OCI-LY1 (cell line): ENCODE measurements around the gene GOLGA1.

Experiments used
- EZH2 ChIP-seq: fragments of 200-600 bp; sonication (generic), shearing (Covaris generic); IDR thresholded peaks from 2 replicates; pipeline ENCODE4 v1.8.0; 2017; ENCODE audit warnings: borderline replicate concordance, mixed run types, mild to moderate bottlenecking, antibody characterized with exemption, low read length, moderate library complexity, mixed read lengths
- TF ChIP-seq, protein P1 (sequence below): fragments of 200-600 bp; sonication (generic), shearing (Covaris generic); IDR thresholded peaks from 2 replicates; pipeline ENCODE4 v1.5.1; 2017; ENCODE audit warnings: mild to moderate bottlenecking, antibody characterized with exemption, low read length, moderate library complexity, mixed read lengths

DNA sequence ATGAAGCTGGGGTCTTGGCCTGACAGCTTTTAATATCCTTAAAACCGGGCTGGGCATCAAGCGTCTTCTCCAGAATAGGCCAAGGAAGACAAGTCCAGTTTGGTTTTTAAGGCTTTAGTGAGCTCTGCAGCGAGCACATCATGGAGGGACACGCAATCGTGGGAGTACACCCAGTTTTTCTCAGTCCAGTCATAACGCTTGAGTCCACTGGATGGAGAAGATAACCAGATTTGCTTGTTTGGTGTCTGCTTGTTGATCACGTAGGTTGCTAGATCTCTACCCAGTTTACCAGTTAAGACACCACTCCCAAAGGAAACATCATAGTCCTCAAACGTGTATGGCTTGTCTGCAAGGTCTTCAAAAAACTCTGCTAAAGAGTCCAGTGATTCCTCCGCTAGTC lies 27.4 kb upstream of the GOLGA1 start:
- TF ChIP-seq, protein P1, sequence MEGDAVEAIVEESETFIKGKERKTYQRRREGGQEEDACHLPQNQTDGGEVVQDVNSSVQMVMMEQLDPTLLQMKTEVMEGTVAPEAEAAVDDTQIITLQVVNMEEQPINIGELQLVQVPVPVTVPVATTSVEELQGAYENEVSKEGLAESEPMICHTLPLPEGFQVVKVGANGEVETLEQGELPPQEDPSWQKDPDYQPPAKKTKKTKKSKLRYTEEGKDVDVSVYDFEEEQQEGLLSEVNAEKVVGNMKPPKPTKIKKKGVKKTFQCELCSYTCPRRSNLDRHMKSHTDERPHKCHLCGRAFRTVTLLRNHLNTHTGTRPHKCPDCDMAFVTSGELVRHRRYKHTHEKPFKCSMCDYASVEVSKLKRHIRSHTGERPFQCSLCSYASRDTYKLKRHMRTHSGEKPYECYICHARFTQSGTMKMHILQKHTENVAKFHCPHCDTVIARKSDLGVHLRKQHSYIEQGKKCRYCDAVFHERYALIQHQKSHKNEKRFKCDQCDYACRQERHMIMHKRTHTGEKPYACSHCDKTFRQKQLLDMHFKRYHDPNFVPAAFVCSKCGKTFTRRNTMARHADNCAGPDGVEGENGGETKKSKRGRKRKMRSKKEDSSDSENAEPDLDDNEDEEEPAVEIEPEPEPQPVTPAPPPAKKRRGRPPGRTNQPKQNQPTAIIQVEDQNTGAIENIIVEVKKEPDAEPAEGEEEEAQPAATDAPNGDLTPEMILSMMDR = no peak
- no peak for TF ChIP-seq EZH2
